Endothelial cell of umbilical vein (primary cell): Measurements from ENCODE around the gene LAMTOR4.

Experiments used
- FOS ChIP-seq: IDR thresholded peaks from 2 replicates; pipeline ENCODE4 v1.6.1; 2011; ENCODE audit warnings: mild to moderate bottlenecking, low read length, moderate library complexity, borderline replicate concordance; ENCODE audit not compliant: insufficient read depth
- MYC ChIP-seq: IDR thresholded peaks from one replicate; pipeline ENCODE4 v1.6.1; 2011; ENCODE audit warnings: mild to moderate bottlenecking, low read depth, low read length
- POLR2A ChIP-seq: IDR thresholded peaks from 2 replicates; pipeline ENCODE4 v1.6.1; 2012; ENCODE audit warnings: low read depth, mild to moderate bottlenecking, control low read depth, low read length
- POLR2AphosphoS5 ChIP-seq: IDR thresholded peaks from 2 replicates; pipeline ENCODE4 v1.6.1; 2012; ENCODE audit warnings: low read depth, mild to moderate bottlenecking, control low read depth, low read length, moderate library complexity; ENCODE audit not compliant: insufficient read depth
- TF ChIP-seq, protein P1 (sequence below): IDR thresholded peaks from 2 replicates; pipeline ENCODE4 v1.6.1; 2011; ENCODE audit not compliant: insufficient read depth, insufficient read length
- TF ChIP-seq, protein P2 (sequence below), 2 donors: IDR thresholded peaks; 1 replicate in 1 of 2; 2 replicates in 1 of 2; pipeline ENCODE4 v1.5.1; 2011; ENCODE audit warnings: low read length in 2 of 2, mild to moderate bottlenecking in 2 of 2, moderate library complexity in 2 of 2, control low read depth in 1 of 2, inconsistent platforms in 1 of 2, low read depth in 1 of 2; ENCODE audit not compliant: insufficient read depth in 1 of 2; ENCODE audit errors: extremely low read depth in 1 of 2

DNA sequence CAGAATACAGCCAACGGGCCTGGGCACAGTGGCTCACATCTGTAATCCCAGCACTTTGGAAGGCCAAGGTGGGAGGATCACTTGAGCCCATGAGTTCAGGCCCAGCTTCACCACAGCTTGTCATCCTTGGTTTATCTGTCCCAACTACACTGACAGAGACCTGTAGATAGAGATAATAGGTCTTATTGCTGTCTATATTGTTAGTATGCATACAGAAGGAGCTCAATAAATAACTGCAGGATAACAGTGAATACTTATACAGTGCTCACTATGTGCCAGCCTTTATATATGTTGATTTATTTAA is 28.0 kb upstream of the LAMTOR4 start:
- TF ChIP-seq, protein P1, sequence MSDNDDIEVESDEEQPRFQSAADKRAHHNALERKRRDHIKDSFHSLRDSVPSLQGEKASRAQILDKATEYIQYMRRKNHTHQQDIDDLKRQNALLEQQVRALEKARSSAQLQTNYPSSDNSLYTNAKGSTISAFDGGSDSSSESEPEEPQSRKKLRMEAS, result no peak
- TF ChIP-seq FOS (no peak), POLR2A (no peak), POLR2AphosphoS5 (no peak), MYC (no peak)
- TF ChIP-seq, protein P2, sequence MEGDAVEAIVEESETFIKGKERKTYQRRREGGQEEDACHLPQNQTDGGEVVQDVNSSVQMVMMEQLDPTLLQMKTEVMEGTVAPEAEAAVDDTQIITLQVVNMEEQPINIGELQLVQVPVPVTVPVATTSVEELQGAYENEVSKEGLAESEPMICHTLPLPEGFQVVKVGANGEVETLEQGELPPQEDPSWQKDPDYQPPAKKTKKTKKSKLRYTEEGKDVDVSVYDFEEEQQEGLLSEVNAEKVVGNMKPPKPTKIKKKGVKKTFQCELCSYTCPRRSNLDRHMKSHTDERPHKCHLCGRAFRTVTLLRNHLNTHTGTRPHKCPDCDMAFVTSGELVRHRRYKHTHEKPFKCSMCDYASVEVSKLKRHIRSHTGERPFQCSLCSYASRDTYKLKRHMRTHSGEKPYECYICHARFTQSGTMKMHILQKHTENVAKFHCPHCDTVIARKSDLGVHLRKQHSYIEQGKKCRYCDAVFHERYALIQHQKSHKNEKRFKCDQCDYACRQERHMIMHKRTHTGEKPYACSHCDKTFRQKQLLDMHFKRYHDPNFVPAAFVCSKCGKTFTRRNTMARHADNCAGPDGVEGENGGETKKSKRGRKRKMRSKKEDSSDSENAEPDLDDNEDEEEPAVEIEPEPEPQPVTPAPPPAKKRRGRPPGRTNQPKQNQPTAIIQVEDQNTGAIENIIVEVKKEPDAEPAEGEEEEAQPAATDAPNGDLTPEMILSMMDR (IDR thresholded peaks at IDR 0.05; ENCODE audit: extremely low read depth in 1 of 2, insufficient read depth in 1 of 2, low read depth in 1 of 2, low read length in 2 of 2), result no peak
